HK-2 (cell line): ENCODE results near the gene REG4.
"Not testable (repeated sequence)": the region's sequence is repeated elsewhere in the genome, so short reads cannot be mapped to it uniquely, and the experiment has no call there.

Source experiments
- DNase-seq: peaks from one replicate; pipeline ENCODE4 v3.0.0-alpha.2; 2018; ENCODE audit not compliant: unreplicated experiment

REG4 gene

DNA sequence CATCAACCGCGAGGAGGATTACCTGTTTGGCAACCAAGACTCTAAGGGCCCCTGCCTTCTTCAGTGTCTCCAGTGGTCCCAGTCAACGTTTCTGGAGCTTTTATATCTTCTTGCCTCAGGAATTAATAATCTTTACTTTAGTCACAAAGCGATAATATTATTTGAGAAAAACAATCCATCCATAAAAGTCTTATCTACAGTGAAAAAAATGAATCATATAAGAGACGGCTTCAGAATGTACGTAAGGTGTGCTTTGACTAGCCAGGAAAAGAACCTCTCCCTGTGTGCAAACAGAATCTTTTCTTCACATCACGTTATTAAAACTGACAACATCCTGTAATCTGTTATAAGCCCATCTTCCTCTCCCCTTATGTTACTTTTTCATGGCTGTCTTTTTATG, at the start of gene REG4:
Gene REG4 (minus strand): TSS at position 74 of the 400 bp plus-strand sequence. CDS start 2,691 bp downstream, outside the sequence.
- DNase-seq: no peak

DNA sequence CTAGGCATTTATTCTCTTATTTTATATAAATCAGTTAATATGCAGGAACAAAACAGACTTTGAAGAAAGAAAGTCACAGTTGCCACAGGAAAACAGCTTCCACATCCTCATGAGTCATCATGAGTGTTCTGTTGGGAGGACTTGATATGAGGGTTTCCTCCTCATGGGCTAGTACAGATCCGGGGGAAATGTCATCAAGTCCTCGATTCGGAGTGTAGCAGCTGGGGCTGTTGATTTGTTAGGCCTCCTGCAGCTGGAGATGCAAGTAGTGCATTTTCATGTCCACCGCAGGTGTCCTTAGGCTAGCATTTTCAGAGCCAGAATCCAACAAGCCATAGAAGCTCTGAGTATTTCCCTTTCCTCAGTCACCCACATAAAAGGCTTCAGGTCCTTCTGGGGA, 48.4 kb upstream of the REG4 start:
- DNase-seq: no peak

DNA sequence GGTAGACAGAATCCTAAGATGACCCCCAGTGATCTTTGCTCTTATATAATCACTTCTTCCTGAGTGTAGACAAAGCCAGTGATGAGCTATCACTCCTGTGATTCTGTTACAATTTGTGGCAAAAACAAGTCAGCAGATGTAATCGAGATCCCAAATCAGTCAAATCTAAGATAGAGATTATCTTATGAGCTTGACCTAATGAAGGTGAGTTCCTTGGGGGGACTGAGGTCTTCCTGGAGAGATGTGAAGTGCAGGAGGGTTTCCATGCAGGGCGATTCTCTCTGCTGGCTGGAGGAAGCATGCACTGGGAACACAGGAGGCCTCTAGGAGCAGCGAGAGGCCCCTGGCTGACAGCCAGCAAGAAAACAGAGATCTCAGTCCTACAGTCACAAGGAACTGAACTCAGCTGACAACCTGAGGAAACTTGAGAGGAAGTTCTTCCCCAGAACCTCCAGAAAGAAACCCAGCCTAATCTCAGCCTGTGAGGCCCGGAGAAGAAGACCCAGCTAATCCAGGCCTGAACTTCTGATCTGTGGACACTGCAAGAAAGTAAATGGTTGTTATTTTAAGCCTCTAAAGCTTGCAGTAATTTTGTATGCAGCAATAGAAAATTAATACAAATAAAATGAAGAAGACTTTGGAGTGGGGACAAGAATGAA, 47.4 kb upstream of the REG4 start:
- DNase-seq: not testable (repeated sequence)

DNA sequence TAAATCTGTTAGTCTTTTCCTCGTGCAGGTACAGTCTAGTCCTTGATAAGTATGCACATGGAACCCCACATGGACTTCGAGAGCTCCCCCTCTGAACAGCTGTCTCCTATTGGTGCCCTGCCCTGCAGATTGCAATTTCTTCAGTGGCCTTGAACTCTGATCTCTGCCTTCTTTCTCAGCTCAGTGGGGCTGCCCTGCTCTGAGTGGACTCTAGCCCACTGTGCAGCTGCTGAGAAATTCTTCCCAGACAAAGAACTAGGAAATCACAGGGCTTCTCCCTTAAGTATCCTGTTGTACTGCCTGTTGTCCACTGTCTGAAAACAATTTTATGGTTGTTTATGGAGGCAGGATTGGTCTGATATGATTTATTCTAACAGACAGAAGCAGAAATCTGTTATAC, 46.9 kb upstream of the REG4 start:
- no peak for DNase-seq

DNA sequence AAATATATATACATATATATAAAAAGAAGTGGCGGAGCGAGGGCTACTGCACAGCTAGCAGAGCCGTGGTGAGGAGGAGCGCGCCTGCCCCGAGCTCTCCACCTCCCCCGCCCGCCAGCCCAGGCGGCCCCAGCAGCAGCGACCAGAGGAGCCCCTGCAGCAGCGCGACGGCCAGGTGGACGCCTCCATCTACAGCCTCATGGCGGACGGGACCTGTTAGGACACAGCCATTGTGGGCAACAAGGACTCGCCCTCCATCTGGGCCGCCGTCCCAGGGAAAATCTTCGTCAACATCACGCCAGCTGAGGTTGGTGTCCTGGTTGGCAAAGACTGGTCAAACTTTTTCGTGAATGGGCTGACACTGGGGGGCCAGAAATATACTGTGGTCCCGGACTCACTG, 41.9 kb upstream of the REG4 start:
- no peak for DNase-seq

DNA sequence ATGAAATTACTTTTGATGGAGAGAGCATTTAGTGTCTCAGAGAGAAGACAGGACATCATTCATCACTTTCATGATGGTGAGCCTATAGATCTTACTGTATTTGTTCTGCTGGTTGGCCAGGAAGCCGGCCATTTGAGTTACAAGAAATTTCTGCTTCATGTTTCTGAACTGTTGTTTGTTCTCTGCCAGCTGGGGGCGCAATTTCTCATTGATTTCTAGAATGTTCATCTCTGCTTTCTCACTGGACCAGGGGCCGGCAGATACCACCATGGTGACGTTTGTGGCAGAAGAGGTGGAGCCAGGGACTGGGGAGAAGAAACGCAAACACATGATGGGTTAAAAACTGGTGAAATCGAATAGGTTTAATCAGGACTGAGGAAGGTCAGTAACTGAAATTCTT, 32.9 kb upstream of the REG4 start:
- DNase-seq: not testable (repeated sequence)

DNA sequence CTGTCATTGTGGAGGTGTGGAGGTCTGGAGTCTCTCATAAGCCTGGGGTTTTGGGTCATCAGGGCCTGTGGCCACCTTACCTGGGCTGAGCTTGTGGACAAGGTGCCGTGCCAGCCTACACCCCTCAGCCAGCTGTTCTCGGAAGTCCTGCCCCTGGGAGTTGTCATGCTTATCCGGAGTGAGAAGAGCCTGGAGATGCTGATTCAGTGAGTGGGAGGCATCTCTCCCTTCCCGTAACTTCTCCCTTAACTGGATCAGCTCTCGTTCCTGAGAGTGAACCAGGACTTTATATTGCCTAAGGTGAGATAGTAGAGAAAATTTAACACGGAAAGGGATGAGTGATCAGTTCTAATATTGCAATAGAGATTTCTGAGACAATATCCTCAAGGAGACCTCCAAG, 30.0 kb upstream of the REG4 start:
- DNase-seq: no peak

DNA sequence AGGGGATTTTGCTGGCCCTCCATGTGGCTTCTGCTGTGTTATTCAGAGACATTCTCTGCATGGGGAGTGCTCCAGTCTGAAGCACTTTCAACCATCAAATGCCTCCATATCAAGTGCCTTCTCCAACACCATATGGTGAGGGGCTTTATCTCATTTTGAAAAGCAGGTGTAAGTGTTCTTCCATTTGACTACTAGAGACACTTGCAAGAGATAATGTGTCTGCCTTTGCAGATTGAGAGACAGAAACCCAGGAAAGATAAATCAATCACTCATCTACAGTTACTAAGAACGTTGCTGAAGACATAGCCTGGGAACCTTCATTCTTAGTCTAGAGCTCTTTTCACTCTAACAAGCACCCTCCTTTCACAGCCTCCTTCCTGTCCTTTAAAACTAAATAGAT, 29.5 kb upstream of the REG4 start:
- DNase-seq: no peak

DNA sequence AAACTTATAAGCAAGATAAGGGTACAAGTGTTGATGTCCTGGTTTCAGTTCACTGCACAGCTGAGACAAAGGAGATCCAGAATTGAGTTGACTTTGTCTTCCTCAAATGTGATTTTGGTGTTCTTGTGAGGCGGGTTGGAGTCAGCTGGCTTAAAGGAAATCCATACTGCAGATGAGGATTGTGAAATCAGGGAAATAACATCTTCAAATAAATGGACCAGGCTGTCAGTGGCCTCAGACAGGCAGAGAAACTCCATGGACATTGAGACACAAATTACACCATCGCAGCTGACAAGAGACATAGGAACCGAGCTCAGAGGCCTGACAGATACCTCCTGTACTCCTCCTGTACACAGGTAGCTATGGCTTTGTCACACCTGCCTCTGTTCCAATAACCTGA, 27.0 kb upstream of the REG4 start:
- DNase-seq: no peak

DNA sequence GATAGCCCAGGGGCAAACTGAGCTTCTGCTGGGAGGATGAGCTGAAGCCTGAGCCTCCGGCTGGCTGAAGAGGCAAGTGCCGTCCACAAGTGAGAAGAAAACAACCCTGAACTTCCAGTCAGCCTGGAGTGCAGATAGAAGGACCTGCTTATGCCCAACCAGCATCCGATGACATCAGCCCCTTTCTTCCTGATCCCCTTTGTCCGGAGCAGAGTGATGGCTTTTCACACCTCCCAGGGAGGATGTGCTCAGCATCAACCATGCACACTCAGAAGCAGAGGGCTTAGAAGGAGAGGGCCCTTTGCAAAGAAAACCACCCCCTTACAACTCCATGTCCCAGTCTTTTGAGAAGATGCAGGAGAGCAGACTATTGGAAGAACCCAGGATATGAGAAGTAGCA, 23.7 kb upstream of the REG4 start:
- DNase-seq: no peak

DNA sequence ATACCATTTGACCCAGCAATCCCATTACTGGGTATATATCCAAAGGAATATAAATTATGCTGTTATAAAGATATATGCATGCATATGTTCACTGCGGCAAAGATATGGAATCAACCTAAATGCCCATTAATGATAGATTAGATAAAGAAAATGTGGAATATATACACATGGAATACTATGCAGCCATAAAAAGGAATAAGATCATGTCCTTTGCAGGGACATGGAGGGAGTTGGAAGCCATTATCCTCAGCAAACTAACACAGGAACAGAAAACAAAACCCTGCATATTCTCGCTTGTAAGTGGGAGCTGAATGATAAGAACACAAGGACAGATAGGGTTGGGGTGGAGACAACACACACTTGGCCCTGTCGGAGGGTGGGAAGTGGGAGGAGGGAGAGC, 19.8 kb upstream of the REG4 start:
- DNase-seq: no peak

DNA sequence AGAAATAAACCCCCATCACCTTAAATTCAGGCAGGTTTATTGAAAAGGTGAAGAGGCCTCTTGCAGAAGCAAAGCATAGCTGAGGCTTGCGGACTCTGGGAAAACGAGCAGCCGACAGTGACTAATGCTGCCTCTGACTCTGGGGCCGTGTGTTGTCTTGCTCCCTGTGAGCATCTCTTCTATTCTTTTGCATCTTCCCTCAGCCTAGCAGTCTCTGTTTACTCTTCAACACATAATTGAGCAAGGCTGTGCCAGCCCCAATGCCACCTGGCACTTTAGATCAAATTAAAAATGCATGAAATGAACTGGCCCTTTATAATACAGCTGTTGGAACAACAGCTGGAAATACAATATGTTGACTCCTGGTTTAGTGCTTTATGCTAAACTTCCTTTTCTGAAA, 18.4 kb upstream of the REG4 start:
- DNase-seq: no peak

DNA sequence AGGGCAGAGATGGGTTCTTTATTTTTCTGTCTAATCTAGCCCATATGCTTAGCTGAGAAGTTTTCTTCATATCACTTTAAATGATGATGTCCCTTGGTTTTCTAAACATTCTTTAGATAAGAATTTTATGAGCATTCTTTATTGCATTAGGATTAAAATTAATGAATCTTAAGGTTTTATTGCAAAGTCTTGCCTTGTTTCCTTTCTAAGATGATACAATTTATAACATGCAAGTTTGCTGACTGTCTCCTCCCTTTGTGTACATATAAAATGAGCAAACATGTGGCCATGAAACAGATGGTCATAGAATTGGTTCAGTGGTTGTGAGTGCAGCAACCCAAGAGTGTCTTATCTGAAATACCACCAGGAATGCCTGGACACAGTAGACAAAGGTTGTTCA, 17.7 kb upstream of the REG4 start:
- not testable (repeated sequence) for DNase-seq

DNA sequence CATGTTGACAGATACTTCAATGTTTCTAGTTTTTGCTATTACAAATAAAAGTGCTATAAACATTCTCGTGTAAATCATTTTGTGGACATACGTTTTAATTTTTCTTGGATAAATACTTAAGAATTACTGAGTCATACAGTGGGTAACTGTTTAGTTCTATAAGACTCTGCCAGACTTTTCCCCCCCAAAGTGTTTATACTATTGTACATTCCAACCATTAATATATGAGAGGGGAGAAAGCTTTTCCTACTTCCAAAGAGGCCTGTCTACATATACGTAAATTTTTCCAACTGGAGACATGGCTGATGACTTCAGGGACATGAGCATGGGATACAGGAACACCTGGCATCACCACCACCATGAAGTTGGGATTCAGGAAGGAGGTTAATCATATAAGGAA, 17.0 kb upstream of the REG4 start:
- no peak for DNase-seq

DNA sequence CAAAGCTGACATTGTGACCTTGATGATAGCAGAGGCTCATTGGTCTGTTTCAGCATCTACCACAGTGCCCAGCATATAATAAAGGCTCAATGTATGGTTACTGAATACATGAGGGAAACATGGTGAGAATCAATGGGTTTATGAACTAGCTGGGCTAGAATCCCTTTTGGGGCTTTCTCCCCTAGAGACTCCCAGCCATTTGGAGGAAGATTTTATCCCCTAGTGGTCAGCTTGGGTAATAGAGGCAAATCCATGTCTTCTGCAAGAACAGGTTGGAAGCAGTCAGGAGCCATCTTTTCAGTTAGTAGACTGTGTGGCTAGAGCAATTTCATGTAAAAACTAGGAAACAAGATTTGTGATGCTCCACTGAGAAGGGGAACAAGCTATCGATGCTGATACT, 15.8 kb upstream of the REG4 start:
- DNase-seq: no peak

DNA sequence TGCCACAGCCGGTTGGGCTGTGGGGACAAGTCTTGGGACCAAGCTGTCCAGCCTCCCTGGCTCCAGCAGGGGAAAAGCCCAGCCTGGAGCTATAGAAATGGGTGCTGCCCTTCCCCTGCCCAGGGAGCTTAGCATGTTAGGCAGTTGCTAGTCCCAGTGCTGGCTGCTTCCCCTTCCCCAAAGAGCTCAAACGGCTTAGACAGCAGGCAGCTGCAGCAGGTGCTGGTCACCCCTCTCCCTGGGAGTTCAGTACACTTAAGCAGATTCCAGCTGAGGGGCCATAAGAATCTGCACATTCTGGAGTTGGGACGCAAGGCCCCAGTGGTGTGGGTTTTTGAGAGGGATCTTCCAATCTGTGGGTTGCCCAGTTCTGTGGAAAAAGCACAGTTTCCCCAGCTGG, 11.1 kb upstream of the REG4 start:
- no peak for DNase-seq

DNA sequence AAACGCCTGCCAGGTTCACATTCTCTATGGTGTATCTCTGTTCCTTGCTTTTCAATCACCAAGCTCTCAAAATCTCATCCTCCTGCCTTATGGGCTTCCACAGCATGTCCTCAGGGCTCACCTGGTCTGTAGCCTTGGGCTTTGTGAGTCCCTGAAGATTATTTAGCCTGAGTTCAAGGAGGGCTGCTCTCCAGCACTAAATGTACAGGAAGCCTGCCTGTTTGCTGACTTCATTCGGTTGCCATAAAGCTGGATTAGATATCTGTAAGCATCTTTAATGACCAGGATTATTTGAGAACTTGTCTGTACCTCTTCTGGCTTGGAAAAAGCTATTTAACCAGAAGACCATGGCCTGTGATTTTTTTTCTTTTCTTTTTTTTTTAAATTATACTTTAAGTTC, 6.9 kb upstream of the REG4 start:
- no peak for DNase-seq

DNA sequence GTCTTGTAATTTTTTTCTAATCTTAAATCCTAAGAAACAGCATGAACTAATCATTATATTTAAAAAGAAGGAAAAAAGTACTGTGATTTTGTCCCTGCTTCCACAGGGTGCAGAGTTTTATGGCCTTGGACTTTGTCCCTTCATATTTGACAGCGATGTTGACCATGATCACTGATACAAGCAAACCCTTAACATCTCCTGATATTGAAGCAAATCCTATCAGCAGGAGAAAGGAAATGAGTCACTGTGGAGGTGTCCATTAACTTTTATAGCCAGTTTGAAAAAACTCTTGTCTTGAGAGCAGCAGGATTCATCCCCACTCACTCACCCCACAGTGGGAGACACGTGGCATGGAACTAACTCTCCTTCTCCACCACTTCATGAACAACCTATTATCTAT, 5.1 kb upstream of the REG4 start:
- DNase-seq: peak; percentile 15

DNA sequence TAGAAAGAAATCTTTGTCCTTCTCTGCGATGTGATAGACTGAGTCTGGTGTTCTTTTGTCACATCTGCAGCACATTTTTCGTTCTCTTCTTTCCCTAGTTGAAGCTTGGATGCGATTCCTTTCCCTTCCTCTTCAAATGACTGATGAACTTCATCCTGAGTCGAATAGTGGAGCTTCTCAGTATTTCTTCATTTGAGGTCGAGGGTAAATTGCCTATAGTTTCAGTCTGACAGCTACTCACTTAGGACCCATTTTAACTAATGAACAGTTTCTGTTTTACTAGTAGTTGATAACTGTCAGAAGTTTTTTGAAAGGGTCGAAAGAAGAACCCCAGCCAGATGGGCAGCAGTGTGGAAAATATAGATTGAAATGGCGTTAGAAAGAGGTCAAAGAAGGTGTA, 4.7 kb upstream of the REG4 start:
- no peak for DNase-seq

DNA sequence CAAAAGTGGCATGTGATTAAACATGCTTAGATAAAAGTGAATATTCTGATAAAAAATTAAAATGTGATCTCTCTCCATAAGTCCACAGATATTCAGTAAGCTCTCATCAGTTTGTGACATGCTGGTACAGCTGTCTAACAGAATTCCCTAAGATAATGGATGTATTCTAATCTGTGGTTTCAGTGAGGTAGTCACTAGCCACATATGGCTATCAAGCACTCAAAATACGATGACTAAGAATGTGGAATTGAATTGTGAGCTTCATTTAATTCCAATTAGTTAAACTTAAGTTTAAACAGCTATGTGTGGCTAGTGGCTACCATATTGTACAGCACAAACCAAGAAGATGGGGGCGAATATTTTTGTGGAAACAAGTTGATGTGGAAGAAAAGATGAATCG, 4.1 kb upstream of the REG4 start:
- no peak for DNase-seq

DNA sequence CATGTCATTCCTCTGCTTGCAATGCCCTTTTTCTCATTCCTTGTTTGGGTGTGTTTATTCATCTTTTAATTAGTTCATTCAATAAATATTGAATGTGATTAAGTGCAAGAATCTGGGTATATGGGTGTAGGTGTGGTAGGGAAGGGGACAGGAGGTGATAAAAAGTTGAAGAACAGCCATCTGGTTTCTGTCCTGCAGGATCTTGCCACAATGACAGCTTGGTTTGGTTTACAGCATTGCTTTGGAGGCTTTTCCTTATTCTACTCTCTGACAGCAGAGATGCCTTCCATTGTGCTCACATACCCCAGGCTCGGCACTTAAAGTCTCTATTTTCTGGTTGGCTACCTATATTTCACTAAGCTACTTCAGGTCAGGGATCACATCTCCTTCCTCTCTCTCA, 3.0 kb upstream of the REG4 start:
- DNase-seq: no peak

DNA sequence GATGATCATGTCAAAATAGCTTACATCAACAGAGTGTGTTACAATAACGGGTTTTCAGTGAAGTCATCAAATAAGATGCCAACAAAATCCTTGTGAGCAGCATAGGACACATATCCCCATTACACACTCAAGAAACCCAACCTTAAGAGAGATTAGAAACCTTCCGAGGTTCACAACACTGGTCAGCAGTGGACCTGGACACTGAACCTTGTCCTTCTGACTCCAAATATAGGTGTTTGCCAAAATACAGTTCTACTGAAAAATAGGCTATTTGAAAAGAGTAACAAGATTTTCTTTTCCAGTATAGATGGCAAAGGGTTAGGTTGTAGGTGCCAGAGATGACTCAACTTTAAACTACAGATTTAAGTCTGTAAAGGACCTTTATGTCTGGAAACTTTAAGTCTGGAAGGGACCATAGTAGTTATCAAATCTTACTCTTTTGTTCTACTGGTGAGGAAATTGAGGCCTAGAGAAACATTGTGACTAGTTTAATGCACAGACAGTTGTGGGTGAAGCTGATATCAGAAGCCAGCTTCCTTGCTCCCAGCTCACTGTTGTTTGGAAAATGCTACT, 811 bp upstream of the REG4 start:
- no peak for DNase-seq

DNA sequence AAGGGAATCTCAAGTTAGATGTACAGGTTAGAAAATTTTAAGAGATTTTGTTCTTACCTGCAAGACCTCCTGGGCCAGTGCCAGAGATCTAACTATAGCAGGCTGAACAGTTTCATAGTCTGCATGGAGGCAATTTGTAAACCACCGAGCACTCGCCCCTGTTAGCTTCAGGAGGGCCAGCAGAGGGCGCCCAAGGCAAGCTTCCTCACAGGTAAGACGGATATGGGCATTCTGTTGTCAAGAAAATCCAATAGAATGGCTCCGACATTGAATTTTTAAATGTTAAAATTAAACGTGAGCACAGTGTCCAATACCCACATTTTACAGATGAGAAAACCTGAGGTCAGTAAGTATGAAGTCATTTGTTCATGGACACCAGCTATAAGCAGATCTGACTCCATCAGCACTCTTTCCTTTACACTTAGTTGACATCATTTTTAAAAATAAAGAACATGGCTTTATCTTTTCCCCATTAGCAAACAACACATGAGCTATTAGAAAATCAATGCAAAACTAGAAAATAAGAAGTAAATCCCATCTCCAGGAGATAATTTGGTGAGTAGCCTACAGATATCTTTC, 2.2 kb downstream of the REG4 start:
- DNase-seq: peak; percentile 70

DNA sequence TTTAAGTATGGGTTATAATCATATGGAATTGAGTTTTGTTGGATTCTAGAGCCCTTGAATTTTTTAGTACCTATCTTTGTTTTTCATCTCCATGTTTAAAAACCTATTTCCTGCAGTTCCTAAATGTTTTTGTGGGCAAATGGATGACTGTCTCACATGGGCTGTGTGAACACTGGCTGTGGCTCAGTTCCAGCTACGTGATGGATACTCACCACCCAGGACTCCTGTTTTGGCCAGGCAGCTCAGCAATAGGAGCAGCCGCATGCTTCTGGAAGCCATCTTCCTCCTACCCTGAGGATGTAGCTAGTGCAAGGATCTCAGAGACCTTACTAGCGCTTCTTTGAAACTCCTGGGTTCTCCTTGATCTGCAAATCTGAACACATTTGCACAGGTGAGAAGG, 2.8 kb downstream of the REG4 start:
- DNase-seq: no peak
